Measurements from ENCODE around the gene OR52B6. TPM values are rescaled to one million over a fixed set of nuclear protein-coding genes. Genes with fewer than 3 reads are reported as not detected.
"Not testable (repeated sequence)": the region's sequence is repeated elsewhere in the genome, so short reads cannot be mapped to it uniquely, and the experiment has no call there.

Gene OR52B6
- total RNA-seq, 2 experiments from 2014 or later: not detected

DNA sequence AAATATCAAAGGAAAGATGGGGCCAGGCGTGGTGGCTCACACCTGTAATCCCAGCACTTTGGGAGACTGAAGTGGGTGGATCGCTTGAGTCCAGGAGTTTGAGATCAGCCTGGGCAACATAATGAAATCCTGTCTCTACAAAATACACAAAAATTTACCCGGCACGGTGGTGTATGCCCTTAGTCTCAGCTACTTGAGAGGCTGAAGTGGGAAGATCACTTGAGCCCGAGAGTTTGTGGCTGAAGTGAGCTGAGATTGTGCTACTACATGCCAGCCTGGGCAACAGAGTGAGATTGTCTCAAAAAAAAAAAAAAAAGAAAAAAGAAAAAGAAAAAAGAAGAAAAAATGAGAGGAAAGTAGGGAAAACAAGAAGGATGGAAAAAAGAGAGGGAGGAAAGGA lies 11.9 kb downstream of the OR52B6 start:
- Mint-ChIP-seq H3K27ac (no peak overlapping the region), H3K27me3 (peaks cover 2% of the 10 kb centered on the region), H3K4me3 (no peak overlapping the region), H3K36me3 (ENCODE audit: low read depth) (no peaks in the 10 kb centered on the region), H3K4me1 (ENCODE audit: low read depth) (peaks cover 3% of the 10 kb centered on the region), H3K9me3 (no peaks in the 10 kb centered on the region)
- intact Hi-C loops (cut with micrococcal nuclease): no loop called here
- TF ChIP-seq, protein P1, sequence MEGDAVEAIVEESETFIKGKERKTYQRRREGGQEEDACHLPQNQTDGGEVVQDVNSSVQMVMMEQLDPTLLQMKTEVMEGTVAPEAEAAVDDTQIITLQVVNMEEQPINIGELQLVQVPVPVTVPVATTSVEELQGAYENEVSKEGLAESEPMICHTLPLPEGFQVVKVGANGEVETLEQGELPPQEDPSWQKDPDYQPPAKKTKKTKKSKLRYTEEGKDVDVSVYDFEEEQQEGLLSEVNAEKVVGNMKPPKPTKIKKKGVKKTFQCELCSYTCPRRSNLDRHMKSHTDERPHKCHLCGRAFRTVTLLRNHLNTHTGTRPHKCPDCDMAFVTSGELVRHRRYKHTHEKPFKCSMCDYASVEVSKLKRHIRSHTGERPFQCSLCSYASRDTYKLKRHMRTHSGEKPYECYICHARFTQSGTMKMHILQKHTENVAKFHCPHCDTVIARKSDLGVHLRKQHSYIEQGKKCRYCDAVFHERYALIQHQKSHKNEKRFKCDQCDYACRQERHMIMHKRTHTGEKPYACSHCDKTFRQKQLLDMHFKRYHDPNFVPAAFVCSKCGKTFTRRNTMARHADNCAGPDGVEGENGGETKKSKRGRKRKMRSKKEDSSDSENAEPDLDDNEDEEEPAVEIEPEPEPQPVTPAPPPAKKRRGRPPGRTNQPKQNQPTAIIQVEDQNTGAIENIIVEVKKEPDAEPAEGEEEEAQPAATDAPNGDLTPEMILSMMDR (IDR thresholded peaks at IDR 0.05): no peak
- ATAC-seq (no peak), DNase-seq (no peak)
- ChIA-PET CTCF (interaction anchor here (1.2 kb wide), 1 partner anchor 7 kb away, joined by 5 read pairs; no protein-coding TSS in a partner anchor), POLR2A (no interaction called here)

DNA sequence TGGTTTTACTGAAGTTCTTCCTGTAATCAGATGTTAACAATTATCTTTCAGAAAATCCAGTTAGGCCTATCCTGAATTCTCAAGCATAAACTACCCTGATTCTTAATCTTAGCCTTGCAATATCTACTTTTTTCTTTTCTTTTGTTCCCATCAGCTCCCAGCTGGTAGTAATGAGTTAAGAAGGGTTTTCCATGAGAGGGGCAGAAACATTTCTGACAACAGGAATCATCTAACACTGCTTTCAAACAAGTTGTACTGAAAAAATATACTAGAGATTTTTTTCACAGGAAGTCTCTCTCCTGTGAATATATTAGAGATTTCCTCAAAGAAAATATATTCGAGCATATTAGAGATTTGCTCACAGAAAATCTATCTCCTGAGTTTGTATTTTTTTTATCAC lies 12.5 kb downstream of the OR52B6 start:
- intact Hi-C loops (cut with micrococcal nuclease): no loop called here
- H3K9me3 Mint-ChIP-seq: no peaks in the 10 kb centered on the region
- no peak overlapping the region for H3K4me3 Mint-ChIP-seq
- peaks cover 2% of the 10 kb centered on the region for H3K27me3 Mint-ChIP-seq
- CTCF ChIA-PET: no interaction called here
- peaks cover 3% of the 10 kb centered on the region for H3K4me1 Mint-ChIP-seq (ENCODE audit: low read depth)
- H3K27ac Mint-ChIP-seq: no peak overlapping the region
- POLR2A ChIA-PET: no interaction called here
- ATAC-seq (no peak), DNase-seq (no peak)
- TF ChIP-seq, protein P1 (IDR thresholded peaks at IDR 0.05): no peak
- H3K36me3 Mint-ChIP-seq (ENCODE audit: low read depth): no peaks in the 10 kb centered on the region

DNA sequence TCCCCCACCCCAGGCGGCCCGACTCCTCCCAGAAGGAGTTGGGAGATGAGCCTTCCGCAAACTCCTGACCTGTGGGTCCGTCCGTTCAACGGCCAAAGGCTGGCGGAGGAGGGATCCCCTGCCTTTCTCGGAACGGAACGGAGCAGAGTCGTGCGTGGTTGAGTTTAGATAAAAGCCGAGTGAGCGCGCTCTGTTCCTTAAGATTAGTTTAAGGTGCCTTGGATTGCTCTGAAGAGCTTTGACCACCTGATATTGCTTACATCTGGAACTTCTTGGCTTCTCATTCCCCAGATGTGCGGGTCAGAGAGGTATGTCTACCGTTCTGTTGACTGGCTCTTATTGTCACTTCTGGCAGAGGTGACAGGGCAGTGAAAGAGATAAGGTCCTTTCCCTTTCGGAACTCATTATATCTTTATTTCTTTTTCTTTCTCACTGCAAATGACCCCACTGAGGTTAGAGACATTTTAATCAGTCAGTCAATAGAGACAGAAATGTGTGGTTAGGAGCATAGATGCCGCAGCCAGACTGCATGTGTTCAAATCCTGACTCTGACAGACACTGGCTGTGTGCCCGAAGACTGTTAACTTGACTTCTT lies 16.0 kb downstream of the OR52B6 start, which contains the start of gene TRIM6:
Gene TRIM6 (plus strand): TSS at position 31 of the 595 bp plus-strand sequence. CDS start 261 bp downstream, at position 292.
- peak; percentile 34 for ATAC-seq
- H3K4me1 Mint-ChIP-seq (ENCODE audit: low read depth): peaks cover 3% of the 10 kb centered on the region
- peaks cover 2% of the 10 kb centered on the region for H3K27me3 Mint-ChIP-seq
- peak; percentile 14 for DNase-seq
- peak within 1 kb of the TSS; percentile 62 for H3K4me3 Mint-ChIP-seq
- H3K36me3 Mint-ChIP-seq (ENCODE audit: low read depth): no peaks in the 10 kb centered on the region
- H3K27ac Mint-ChIP-seq: peak within 1 kb of the TSS; percentile 20
- ChIA-PET POLR2A (interaction anchor here (0.6 kb wide), 1 partner anchor 691 kb away, joined by 3 read pairs; no protein-coding TSS in a partner anchor), CTCF (interaction anchor here (1.2 kb wide), 1 partner anchor 74 kb away, joined by 3 read pairs; no protein-coding TSS in a partner anchor)
- intact Hi-C loops (cut with micrococcal nuclease): no loop called here
- no peaks in the 10 kb centered on the region for H3K9me3 Mint-ChIP-seq
- TF ChIP-seq, protein P1 (IDR thresholded peaks at IDR 0.05): no peak

DNA sequence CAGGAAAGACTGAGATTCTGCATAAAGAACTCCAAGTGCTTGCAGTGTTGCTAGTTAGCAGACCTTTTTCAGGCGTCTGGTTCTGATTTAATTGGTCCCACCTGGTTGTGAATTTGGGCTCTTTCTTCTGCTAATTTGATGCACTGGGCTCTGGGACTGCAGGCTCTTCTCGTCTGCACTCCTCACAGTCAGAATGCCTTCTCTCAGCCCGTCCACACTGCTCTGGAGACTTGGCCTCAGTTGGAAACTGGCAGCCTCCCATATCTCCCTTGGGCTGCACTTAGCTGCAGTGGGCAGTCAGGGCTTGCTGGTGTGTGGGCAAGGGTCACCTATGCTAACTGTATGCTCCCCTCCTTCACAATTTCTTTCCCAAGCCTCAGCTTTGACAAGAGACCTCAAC lies 17.3 kb downstream of the OR52B6 start:
- peaks cover 3% of the 10 kb centered on the region for H3K4me1 Mint-ChIP-seq (ENCODE audit: low read depth)
- H3K9me3 Mint-ChIP-seq: no peaks in the 10 kb centered on the region
- ATAC-seq: no peak
- no peak overlapping the region for H3K4me3 Mint-ChIP-seq
- no peak for DNase-seq
- H3K27ac Mint-ChIP-seq: no peak overlapping the region
- CTCF ChIA-PET: interaction anchor here (1.2 to 1.7 kb wide), 2 partner anchors 73 to 211 kb away, joined by 3 to 5 read pairs; no protein-coding TSS in a partner anchor
- H3K36me3 Mint-ChIP-seq (ENCODE audit: low read depth): no peaks in the 10 kb centered on the region
- TF ChIP-seq, protein P1 (IDR thresholded peaks at IDR 0.05): no peak
- H3K27me3 Mint-ChIP-seq: peaks cover 2% of the 10 kb centered on the region
- intact Hi-C loops (cut with micrococcal nuclease): no loop called here
- POLR2A ChIA-PET: no interaction called here

DNA sequence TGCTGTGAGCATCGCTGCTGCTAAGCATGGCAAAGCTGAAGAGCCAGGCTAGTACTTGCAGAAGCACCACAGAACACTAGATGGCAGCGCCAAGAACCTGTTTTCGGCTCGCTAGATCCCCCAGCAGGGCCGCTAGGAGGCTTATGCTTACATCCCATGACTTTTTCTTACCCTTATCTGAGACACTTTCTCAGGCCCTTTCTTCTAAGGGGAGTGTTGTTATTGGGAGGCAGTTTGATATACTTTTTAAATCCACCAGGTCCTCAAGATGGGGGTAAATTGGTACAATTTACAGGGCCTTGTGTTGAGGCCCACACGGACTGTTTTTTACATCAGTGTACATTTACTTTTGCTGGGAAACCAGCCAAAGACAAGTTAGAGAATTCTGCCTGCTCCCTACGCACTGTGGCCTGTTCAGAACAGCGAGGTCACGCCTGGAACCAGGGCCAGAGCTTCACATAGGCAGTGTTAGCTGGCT lies 19.7 kb downstream of the OR52B6 start:
- Mint-ChIP-seq H3K4me3 (no peak overlapping the region), H3K36me3 (ENCODE audit: low read depth) (no peaks in the 10 kb centered on the region), H3K27me3 (peaks cover 2% of the 10 kb centered on the region), H3K9me3 (no peaks in the 10 kb centered on the region), H3K27ac (no peak overlapping the region), H3K4me1 (ENCODE audit: low read depth) (peaks cover 3% of the 10 kb centered on the region)
- DNase-seq (peak; percentile 77), ATAC-seq (peak; percentile 95)
- intact Hi-C loops (cut with micrococcal nuclease): loop anchor here (1.0 kb wide), 1 partner anchor 208 kb away; the partner anchor contains the start of gene OR52N2
- ChIA-PET CTCF (interaction anchor here (0.7 to 2.2 kb wide), 16 partner anchors 8 to 291 kb away, joined by 3 to 9 read pairs (median 4); partner anchors contain the start of genes TRIM34 and TRIM5), POLR2A (no interaction called here)
- TF ChIP-seq, protein P1 (IDR thresholded peaks at IDR 0.05): peak; percentile 82

DNA sequence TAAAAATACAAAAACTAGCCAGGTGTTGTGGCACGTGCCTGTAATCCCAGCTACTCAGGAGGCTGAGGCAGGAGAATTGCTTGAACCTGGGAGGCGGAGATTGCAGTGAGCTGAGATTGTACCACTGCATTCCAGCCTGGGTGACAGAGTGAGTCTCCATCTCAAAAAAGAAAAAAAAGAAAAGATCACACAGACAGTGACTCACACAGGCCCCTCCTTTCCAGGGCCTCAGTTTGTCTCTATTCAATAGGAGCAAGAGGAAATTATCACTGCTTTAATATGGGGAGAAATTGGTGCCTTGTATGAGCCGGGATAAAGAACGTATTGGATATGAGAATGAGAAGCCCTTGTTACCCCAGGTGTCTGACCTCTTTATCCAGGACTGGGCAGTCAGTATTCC lies 22.1 kb downstream of the OR52B6 start:
- ATAC-seq; H3K4me3 Mint-ChIP-seq; intact Hi-C loops (cut with micrococcal nuclease); DNase-seq; H3K9me3 Mint-ChIP-seq; H3K27me3 Mint-ChIP-seq; POLR2A ChIA-PET; H3K4me1 Mint-ChIP-seq (ENCODE audit: low read depth); H3K27ac Mint-ChIP-seq; H3K36me3 Mint-ChIP-seq (ENCODE audit: low read depth): not testable (repeated sequence)
- CTCF ChIA-PET: interaction anchor here (1.0 kb wide), 1 partner anchor 82 kb away, joined by 4 read pairs; the partner anchor contains the start of gene TRIM5
